Uterus (tissue), 2 donors: Measurements from ENCODE around the gene POLR3B.

Source experiments
- POLR2A ChIP-seq, 2 donors: fragments of 450-650 bp; IDR thresholded peaks; one replicate each; pipeline ENCODE4 v1.6.1; 2016; ENCODE audit warnings: antibody characterized with exemption in 2 of 2, mild to moderate bottlenecking in 1 of 2, moderate library complexity in 1 of 2
- TF ChIP-seq, protein P1 (sequence below), 4 experiments: fragments of 200-600 bp in 2 of 4; fragments of 450-650 bp in 2 of 4; sonication (generic) in 2 of 4; IDR thresholded peaks; one replicate each; pipeline ENCODE4 v1.5.1; 2016 to 2019; ENCODE audit warnings: antibody characterized with exemption in 4 of 4, mild to moderate bottlenecking in 2 of 4, moderate library complexity in 1 of 4

GRCh38 chr12:106488884-106489283 lies 131.3 kb downstream of the POLR3B start:
- TF ChIP-seq, protein P1, sequence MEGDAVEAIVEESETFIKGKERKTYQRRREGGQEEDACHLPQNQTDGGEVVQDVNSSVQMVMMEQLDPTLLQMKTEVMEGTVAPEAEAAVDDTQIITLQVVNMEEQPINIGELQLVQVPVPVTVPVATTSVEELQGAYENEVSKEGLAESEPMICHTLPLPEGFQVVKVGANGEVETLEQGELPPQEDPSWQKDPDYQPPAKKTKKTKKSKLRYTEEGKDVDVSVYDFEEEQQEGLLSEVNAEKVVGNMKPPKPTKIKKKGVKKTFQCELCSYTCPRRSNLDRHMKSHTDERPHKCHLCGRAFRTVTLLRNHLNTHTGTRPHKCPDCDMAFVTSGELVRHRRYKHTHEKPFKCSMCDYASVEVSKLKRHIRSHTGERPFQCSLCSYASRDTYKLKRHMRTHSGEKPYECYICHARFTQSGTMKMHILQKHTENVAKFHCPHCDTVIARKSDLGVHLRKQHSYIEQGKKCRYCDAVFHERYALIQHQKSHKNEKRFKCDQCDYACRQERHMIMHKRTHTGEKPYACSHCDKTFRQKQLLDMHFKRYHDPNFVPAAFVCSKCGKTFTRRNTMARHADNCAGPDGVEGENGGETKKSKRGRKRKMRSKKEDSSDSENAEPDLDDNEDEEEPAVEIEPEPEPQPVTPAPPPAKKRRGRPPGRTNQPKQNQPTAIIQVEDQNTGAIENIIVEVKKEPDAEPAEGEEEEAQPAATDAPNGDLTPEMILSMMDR (IDR thresholded peaks at IDR 0.05): no peak
- no peak for TF ChIP-seq POLR2A (IDR thresholded peaks at IDR 0.05)
